ENCODE data around the gene ITPKA.

ITPKA gene

DNA sequence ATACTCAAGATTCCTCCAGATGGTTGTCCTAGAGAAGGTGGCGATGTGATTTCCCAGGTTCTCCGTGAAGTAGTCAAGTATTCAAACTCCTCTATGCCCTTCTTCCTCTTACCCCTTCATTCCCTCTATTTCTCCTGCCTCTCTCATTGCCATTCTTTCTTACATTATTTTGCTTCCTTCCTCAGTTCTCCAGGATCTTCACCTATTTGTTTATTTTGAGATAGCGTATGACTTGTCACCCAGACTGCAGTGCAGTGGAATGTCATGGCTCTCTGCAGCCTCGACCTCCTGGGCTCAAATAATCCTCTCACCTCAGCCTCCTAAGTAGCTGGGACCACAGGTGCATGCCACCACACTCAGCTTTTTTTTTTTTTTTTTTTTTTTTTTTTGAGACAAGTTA, 1.8 kb upstream of the ITPKA start:
- no peak for DNase-seq

DNA sequence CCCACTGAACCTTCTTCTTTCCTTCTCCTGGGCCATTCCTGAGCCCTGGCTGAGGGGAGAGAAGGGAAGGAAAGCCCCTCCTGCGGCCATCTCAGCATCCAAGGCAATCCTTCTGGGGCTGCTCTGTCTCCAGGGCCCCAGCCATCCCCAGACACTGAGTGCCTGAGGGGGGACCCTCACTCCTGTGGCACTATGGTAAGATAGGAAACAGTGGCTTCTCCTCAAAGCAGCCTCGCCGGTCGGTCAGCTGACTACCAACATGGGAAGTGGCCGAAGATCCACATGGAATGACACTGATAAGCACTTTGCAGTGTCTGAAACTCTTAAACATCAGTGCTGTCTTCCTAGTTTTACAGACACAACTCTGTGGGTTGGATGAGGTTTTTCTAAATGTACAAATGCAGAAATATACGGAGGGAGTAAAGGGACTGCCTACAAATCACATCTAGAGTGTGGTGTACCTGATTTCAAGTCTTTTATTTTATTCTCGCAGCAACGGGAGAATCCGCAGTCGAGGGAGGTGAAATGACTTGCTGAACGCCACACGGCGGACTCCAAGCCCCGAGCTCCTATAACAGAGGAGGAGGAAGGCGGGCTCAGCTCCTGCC, 973 bp upstream of the ITPKA start:
- DNase-seq = no peak

DNA sequence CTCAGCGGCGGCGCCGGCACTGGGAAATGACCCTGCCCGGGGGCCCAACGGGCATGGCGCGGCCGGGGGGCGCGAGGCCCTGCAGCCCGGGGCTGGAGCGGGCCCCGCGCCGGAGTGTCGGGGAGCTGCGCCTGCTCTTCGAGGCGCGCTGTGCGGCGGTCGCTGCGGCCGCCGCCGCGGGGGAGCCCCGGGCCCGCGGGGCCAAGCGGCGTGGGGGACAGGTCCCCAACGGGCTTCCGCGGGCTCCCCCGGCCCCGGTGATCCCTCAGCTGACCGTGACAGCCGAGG, 172 bp downstream of the ITPKA start:
- DNase-seq = no peak

DNA sequence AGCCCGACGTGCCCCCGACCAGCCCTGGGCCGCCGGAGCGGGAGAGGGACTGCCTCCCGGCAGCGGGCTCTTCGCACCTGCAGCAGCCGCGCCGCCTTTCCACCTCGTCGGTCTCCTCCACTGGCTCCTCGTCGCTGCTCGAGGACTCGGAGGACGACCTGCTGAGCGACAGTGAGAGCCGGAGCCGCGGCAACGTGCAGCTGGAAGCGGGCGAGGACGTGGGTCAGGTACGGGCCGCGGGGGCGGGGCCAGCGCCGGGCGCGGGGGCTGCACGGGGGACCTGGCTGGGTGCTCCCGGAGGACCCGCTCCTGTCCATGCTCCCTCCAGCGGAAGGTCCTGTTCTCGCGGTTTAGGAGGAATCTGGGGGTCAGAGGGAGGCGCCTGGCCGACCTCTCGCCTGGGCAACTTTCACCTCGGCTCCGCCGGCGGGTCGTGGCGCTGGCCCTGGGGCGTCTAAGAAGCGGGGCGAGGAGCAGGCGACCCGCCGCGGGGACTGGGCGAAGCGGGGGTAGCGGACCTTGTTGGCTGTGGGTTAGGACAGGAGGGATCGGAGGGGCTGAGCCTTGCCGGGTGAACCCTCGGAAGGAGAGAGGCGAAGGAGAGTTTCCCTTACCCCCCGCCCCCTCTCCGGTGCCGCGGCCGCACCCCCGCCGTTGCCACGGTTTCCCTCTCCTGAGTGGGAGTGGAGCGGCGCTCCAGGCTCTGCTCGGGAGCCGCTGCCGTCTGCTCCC, 682 bp downstream of the ITPKA start:
- DNase-seq = no peak

DNA sequence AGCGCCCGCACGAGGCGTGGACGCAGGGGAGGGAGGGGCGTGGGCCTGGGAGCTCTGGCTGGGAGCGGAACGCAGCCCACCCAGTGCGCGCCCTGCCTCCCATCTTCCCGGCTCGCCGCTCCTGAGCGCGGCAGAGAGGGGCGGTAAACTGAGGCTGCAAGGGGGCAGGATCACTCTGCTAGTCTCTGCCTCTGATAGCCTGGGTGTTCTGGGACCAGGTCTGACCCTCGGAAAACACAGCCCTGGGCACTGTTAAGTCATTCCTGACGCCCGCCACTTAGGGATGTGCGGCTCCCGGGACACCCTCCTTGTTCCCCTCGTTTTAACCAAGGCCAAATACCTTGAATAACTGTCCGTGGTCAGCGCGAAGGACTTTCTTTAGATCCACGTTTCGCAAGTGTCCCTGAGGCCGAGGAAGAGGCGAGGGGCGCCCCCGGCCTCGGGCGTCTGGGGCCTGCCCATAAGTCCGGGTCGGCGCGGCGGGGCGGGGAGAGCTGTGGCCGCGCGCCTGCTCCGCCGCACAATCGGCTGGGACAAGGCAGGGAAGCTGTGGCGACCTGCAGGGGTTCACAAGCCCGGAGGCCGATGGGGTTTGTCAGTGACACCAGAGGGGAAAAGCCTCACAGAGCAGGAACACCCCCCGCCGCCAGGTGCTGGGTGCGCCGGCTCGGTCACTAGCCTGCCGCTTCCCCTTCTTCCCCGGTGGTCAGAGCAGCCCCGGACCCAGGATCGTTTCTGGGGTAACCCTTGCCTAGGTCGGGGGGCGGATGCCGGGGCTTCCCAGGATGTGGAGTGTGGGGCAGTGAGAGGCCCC, 1.5 kb downstream of the ITPKA start:
- DNase-seq = no peak

DNA sequence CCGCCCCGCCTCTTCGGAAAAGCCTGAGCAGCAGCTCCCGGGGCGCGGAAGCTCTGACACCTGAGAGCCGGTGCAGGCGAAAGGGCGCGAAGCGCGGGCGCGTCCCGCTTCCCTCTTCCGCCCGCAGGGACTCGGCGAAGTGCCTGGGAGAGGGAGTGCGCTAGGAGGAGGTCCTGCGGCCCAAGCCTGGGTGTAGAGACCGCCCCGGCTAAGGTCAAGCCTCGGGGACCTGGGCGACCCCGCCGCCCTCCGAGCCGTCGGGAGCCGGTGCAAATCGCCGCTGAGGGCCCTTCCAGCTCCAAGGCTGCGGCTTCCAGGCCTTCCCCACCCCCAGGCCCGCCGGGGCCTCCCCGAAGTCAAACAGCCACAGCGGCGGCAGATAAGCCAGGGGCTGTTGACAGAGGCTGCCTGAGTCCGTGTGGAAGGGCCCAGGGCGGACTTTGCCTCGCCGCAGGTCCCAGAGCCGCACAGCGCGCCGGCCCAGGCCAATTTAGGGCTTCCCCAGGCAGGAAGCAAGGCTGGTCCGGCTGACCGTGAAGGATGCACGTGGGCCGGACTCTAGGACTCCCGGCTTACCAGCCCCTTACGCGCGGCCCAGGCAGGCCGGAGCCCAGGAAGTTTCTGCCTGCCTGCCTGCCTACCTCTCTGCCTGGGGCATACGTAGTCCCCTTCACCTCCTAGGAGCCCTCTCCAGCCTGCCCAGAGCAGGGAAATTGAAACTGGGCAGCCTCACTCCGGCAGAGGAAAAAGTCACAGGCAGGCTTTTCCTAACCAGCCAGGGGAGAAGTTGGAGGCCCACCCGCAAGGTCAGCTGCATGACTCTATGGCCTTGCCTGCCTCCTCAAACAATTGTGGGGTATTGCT, 2.3 kb downstream of the ITPKA start:
- DNase-seq = no peak

DNA sequence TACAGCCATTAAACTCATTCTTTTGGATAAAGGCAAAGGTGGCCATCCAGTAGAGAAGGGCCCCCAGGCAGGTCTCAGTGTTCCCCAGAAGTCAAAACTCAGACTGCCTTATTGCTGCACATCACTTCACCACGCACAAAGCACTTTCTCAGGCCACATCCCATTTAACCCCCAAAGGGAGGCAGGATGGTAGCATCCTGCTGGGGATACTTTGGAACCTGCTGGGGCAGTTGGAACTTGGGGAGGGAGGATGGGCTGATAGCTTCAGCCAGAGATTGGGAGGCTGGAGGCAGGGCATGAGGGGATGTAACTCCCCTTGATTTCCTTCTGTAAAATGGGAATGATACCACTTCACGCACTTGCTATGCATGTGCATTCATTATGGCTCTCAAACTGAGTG, 5.0 kb downstream of the ITPKA start:
- no peak for DNase-seq

DNA sequence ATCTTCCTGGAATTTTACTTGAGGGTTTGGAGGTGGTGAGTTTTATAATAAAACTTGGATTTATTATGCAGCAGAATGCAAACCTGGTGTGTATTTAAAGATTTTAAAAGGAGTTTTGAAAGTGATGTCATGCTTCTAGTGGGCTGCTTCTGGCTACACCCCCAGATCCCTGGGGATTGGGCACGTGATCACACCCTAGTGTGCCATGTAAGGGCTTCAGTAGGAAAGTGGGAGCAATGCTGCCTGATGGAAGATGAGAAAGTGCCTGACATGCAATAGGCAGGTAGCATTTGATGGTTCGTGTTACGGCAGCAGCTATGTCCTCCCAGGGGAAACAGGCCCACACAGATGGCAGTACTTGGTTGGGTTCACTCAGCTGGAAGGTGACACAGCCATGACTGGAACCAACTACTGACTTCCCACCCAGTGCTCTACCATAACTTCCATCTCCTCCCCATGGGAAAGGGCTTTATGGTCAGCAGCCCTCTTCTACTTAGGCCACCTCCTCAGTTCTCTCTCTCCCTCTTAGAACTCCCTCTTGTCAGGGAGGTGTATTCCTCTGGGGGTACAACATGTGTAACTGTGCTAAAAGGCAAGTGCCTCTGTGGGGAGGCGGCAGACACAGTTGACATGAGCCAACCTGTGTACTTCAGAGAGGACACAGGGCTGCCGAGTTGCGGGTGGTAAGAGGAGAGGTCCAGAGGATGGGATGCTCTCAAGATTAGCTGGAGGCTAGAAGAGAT, 5.6 kb downstream of the ITPKA start:
- no peak for DNase-seq

DNA sequence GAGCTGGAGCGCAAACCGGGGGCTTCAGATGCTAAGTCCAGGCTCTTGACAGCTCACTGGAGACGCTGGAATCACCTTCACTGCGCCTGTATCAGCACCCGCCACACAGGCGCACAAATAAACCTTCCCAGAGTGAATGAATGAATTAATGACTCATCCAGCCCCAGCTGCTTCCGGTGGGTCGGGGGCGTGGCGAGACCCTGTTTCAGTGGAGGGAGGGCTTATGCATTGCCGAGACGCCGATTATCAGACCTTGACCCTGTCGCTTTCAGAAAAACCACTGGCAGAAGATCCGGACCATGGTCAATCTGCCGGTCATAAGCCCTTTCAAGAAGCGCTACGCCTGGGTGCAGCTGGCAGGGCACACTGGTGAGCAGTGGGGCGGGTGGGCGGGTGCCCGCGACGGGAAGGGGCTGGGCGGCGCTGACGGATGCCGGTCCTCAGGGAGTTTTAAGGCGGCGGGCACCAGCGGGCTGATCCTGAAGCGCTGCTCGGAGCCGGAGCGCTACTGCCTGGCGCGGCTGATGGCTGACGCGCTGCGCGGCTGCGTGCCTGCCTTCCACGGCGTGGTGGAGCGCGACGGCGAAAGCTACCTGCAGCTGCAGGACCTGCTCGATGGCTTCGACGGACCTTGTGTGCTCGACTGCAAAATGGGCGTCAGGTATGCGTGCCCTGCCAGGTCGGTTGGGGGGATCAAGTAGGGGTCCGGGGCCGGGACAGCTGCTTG, 7.7 kb downstream of the ITPKA start:
- no peak for DNase-seq

DNA sequence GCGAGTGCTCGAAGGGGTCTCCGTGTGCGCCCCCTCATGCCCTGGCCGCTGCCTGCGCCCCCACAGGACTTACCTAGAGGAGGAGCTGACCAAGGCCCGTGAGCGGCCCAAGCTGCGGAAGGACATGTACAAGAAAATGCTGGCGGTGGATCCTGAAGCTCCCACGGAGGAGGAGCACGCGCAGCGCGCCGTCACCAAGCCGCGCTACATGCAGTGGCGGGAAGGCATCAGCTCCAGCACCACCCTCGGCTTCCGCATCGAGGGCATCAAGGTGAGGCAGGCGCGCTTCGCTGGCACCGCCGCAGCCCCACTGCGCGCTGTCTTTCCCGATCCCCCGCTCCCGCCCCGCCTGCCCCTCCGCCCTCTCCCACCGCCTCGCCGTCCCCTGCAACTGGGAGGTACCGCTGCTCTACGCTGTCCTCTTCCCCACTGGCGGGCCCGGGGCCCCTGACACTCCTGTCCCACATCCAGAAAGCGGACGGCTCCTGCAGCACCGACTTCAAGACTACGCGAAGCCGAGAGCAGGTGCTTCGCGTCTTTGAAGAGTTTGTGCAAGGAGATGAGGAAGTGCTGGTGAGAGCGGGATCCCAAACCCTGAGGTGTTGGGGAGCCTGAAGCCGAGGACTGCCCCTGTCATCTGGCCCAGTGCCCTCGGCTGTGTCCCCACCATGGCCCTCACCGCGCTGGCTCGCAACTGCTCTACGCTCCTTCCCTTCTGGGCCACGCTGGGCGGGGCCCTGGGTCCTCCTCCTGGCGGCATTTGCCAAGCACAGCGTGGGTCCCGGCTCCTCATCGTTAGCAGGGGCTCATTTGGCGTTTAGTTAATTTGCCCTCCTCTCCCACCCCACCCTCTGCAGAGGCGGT, 8.5 kb downstream of the ITPKA start:
- DNase-seq = no peak

DNA sequence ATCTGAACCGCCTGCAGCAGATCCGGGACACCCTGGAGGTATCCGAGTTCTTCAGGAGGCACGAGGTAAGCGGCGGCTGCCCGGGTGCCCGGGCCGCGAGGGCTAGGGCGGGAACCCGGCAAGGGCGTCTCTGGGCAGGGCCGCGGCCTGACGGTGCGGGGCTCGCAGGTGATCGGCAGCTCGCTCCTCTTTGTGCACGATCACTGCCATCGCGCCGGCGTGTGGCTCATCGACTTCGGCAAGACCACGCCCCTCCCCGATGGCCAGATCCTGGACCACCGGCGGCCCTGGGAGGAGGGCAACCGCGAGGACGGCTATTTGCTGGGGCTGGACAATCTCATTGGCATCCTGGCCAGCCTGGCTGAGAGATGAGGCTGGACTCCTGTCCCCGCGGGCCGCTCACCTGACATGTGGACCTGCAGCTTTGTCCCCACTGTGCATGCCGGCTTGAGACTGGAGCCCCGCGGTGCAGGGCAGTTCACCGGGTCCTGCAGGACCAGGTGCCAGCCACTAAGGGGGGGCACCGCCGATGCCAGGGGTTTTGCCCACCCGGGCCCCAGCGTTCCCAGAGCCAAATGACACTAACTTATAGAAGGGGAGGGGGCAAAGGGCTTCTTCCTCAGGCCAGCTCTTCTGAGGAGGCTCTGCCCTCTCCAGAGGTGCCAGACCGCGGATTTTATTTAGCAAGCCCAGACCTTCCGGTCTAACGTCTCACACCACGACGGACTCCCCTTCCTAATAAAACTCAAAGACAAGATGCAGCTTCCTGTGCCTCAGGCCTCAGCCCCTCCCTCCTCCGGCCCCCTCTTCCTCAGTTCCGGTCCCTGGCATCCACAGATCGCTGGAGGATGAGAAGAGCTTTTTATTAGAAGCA, 9.4 kb downstream of the ITPKA start:
- DNase-seq = no peak

DNA sequence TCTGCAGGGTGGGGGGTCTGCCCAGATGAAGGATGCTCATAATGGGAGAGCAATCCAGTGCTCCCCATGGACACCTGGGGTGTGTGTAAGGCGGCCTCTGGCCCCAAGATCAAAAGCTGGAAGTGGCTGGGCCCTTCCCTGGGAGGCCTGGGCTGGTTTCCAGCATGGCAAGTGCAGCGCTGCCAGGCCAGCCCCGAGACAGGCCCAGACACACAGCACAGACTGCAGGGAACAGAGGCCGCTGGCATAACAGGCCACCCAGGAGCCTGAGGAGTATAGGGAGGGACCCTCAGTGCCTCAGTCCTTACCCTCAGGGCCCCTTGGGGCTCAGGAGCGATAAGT, 10.0 kb downstream of the ITPKA start:
- no peak for DNase-seq

DNA sequence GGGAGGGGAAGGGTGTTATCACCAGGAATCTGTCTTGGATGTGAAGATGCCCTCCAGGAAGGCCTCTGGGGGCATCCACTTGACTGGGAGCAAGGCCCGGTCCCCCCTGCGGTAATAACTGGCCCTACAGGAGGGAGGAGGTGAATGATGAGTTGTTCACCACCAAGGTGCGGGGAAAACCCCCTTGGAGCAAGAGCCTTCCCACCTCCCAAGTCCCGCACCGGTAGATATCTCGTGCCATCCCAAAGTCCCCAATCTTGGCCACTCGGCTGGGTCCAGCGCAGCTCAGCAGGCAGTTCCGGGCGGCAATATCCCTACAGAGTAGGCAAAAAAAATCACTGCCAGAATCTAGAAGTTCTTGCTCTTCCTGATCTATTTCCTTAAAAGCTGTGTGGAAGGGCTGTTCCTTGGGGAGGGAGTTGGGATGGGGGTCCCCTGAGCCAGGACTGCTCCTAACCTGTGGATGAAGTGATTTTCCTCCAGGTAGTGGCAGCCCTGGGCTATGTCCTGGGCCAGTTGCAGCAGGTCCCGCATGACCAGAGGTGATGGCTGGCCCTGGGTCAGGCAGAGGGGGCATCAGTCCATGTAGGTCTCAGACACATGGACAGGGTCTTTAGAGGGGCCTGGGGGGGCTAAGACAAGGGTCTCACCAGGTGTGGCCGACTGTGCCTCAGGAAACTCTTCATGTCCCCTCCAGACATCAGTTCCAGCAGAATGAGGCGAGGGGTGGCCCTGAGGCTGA, 11.2 kb downstream of the ITPKA start:
- DNase-seq = no peak

DNA sequence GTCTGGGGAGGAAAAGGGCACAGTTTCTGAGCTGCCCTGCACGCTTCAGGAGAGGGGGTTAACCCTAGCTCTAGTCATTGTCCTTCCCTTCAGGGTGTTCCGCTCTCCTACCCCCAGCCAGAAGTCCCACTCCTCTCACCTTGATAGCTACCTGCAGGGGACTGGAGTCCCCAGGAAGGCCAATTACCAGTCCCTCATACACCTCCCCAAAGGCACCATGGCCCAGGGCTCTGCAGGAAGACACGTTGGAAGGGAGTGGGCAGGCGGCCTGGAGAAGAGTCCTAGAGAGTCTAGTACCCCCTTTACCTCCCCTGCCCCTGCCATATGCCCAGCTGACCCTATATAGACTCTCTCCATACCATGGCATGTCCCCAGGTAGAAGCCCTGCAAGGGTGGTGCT, 12.1 kb downstream of the ITPKA start:
- DNase-seq = no peak

DNA sequence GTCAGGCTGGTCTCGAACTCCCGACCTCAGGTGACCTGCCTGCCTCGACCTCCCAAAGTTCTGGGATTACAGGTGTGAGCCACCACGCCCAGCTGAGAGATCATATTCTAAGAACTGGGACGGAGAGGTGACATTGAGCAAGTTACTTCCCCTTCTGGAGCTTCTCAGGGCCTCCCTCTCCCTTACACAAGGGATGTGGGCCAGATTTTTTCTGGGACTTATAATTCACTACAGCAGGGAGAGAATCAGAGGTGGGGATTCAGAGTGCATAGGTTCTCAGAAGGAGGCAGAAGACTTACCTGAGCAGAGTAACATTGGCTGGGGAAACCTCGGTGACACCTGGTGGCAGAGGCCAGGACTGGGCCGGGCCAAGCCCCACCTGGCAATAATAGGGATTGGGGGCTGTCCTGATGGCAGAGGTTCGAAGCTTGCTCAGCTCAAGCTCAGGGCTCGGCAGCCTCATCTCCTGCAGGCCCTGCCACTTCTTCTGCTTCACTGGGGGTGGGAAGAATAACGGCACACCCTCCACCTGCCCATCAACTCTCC, 13.2 kb downstream of the ITPKA start:
- no peak for DNase-seq

DNA sequence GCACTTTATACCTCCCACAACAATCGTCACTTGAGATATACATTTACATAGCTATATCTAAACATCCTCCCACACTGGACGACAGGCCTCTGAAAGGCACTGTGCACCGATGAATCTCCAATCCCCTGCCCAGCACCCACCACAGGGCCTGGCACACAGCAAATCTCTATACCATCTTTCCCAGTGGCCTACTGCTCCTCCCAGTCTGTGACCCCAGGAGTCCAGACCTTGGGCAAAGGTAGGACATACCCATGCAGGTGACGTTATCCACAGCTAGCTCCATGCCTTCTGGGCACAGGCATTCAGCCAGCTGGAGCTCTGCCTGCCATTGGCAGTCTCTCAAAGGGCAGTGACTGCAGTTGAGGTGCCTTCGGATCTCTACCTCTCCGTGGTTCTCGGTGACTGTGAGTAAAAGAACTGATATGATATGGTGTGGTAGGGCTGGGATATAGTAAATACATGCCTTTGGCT, 14.2 kb downstream of the ITPKA start:
- DNase-seq = no peak

DNA sequence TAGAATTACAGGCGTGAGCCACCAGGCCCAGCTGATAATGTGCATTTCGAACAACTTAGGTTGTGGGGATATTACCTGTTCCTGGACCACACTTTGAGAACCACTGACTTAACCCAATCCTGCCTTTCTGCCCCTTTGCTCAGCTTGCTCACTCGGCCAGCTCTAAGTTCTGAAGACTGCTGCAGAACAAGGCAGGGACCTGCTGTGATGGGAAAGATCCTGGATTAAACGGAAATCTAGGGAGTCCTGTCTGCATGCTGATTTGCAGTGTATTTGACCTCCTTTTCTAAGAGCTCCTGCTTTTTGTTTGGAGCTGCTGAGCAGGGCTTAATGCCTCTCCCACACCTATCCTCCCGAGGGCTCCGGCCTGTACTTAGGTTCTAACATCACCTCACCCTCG, 17.1 kb downstream of the ITPKA start:
- DNase-seq = no peak

DNA sequence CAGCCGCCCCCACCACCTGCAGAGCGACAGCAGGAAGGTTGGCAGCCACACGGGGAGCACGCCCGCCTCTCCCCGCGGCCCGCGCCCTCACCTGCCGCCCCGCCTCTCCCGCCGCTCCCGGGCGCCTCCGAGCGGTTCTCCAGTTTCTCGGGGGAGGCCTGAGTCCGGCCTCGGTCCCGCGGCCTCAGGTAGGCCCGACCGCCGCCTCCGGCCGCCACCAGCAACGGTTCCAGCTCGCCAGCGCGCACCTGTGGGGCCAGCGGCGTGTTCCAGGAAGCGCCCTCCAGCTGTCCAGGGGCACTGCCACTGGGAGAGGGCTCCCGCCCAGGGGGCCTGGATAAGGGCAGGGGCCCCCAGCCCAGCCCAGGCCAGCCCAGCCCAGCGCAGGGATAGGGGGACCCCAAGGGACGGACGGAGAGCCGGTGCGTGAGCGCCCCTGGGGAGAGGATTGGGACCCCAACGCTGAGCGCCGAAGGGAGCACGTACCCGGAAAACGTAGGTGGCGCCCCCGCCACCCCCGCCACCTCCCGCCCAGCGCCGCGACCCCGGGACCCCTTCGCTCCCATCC, 17.7 kb downstream of the ITPKA start:
- DNase-seq = no peak

Data from NCI-H1105 (cell line).